ENCODE results near the gene CABCOCO1.

Gene CABCOCO1

GRCh38 chr10:61757525-61758397 is 95.0 kb downstream of the CABCOCO1 start:
- DNase-seq, result no peak

GRCh38 chr10:61758433-61758832 is 95.7 kb downstream of the CABCOCO1 start:
- no peak for DNase-seq

GRCh38 chr10:61759751-61760150 is 97.0 kb downstream of the CABCOCO1 start:
- no peak for DNase-seq

GRCh38 chr10:61760943-61761824 is 98.5 kb downstream of the CABCOCO1 start:
- no peak for DNase-seq

GRCh38 chr10:61761825-61762217 is 99.1 kb downstream of the CABCOCO1 start:
- no peak for DNase-seq

- no peak for DNase-seq
Measured at GRCh38 chr10:61763778-61764177, 101.0 kb downstream of the CABCOCO1 start.

- DNase-seq, result no peak
Measured at GRCh38 chr10:61764486-61764885, 101.8 kb downstream of the CABCOCO1 start.

- no peak for DNase-seq
Measured at GRCh38 chr10:61765176-61766087, 102.7 kb downstream of the CABCOCO1 start.

- no peak for DNase-seq
Measured at GRCh38 chr10:61766927-61767326, 104.2 kb downstream of the CABCOCO1 start.

GRCh38 chr10:61774031-61774430 is 111.3 kb downstream of the CABCOCO1 start:
- DNase-seq, result no peak

- no peak for DNase-seq
Measured at GRCh38 chr10:61775111-61775510, 112.4 kb downstream of the CABCOCO1 start.

- no peak for DNase-seq
Measured at GRCh38 chr10:61776615-61777266, 114.0 kb downstream of the CABCOCO1 start.

GRCh38 chr10:61778137-61778536 is 115.4 kb downstream of the CABCOCO1 start:
- DNase-seq, result no peak

- no peak for DNase-seq
Measured at GRCh38 chr10:61779276-61779675, 116.5 kb downstream of the CABCOCO1 start.

GRCh38 chr10:61779950-61780659 is 117.4 kb downstream of the CABCOCO1 start:
- DNase-seq, result no peak

- no peak for DNase-seq
Measured at GRCh38 chr10:61780732-61781131, 118.0 kb downstream of the CABCOCO1 start.

- DNase-seq, result no peak
Measured at GRCh38 chr10:61781969-61782403, 119.3 kb downstream of the CABCOCO1 start.

- DNase-seq, result no peak
Measured at GRCh38 chr10:61784354-61785133, 121.8 kb downstream of the CABCOCO1 start.

- no peak for DNase-seq
Measured at GRCh38 chr10:61785473-61786105, 122.9 kb downstream of the CABCOCO1 start.

- no peak for DNase-seq
Measured at GRCh38 chr10:61786728-61787127, 124.0 kb downstream of the CABCOCO1 start.

All from NCI-H1694 treated with DMSO at 0.1 percent for 48 hours (cell line).